Neuronal stem cell (in vitro differentiated cells): ENCODE measurements around the gene PCP4L1.

ENCODE experiments used
- DNase-seq: peaks from one replicate; pipeline ENCODE4 v3.0.0-alpha.2; 2013; ENCODE audit warnings: low spot score
- H2AFZ ChIP-seq: one replicate; pipeline ENCODE4 v1.6.1; 2013; ENCODE audit warnings: mild to moderate bottlenecking, low read length, inconsistent platforms
- H2AK5ac ChIP-seq: 2 replicates; pipeline ENCODE4 v1.6.1; 2013; ENCODE audit warnings: low read depth, mild to moderate bottlenecking, inconsistent platforms, low read length, moderate library complexity, mixed read lengths
- H2BK120ac ChIP-seq: 2 replicates; pipeline ENCODE4 v1.6.1; 2013; ENCODE audit warnings: low read depth, mild to moderate bottlenecking, inconsistent platforms, low read length, moderate library complexity, mixed read lengths
- H2BK12ac ChIP-seq: one replicate; pipeline ENCODE4 v1.6.1; 2013; ENCODE audit warnings: low read length, inconsistent platforms
- H2BK15ac ChIP-seq: 2 replicates; pipeline ENCODE4 v1.6.1; 2013; ENCODE audit warnings: mild to moderate bottlenecking, low read length, inconsistent platforms, mixed read lengths
- H2BK5ac ChIP-seq: one replicate; pipeline ENCODE4 v1.6.1; 2013; ENCODE audit warnings: inconsistent platforms, mild to moderate bottlenecking, low read length, moderate library complexity
- H3K14ac ChIP-seq: one replicate; pipeline ENCODE4 v1.6.1; 2013; ENCODE audit warnings: low read length, inconsistent platforms
- H3K18ac ChIP-seq: 2 replicates; pipeline ENCODE4 v1.6.1; 2013; ENCODE audit warnings: low read length, inconsistent platforms
- H3K23ac ChIP-seq: 2 replicates; pipeline ENCODE4 v1.6.1; 2013; ENCODE audit warnings: low read depth, mild to moderate bottlenecking, mixed read lengths, low read length, inconsistent platforms; ENCODE audit not compliant: poor library complexity
- H3K27ac ChIP-seq: replicated peaks from 3 replicates; pipeline ENCODE4 v1.5.1; 2013; ENCODE audit warnings: low read length, inconsistent platforms
- H3K27me3 ChIP-seq, 3 experiments: 2 replicates each; pipeline ENCODE4 v1.6.1; 2013; ENCODE audit warnings: low read length in 3 of 3, mild to moderate bottlenecking in 2 of 3, inconsistent platforms in 1 of 3, low read depth in 1 of 3, mixed read lengths in 1 of 3, moderate library complexity in 1 of 3; ENCODE audit not compliant: control insufficient read depth in 3 of 3, insufficient read depth in 3 of 3
- H3K36me3 ChIP-seq, 2 donors: replicated peaks in 1 of 2; 2 replicates each; pipeline ENCODE4 v1.6.1; 2013; ENCODE audit warnings: low read length in 2 of 2; ENCODE audit not compliant: control insufficient read depth in 2 of 2, insufficient read depth in 2 of 2
- H3K4ac ChIP-seq: 2 replicates; pipeline ENCODE4 v1.6.1; 2013; ENCODE audit warnings: inconsistent platforms, mild to moderate bottlenecking, low read length, moderate library complexity
- H3K4me1 ChIP-seq, 2 donors: 1 replicate in 1 of 2; 2 replicates in 1 of 2; pipeline ENCODE4 v1.6.1; 2013; ENCODE audit warnings: low read length in 2 of 2, low read depth in 1 of 2; ENCODE audit not compliant: control insufficient read depth in 2 of 2, insufficient read depth in 1 of 2
- H3K4me2 ChIP-seq: one replicate; pipeline ENCODE4 v1.6.1; 2013; ENCODE audit warnings: mild to moderate bottlenecking, low read length, inconsistent platforms; ENCODE audit not compliant: insufficient read depth, poor library complexity, severe bottlenecking
- H3K4me3 ChIP-seq, 2 donors: 2 replicates each; pipeline ENCODE4 v1.5.1; 2013; ENCODE audit warnings: low read length in 2 of 2, mild to moderate bottlenecking in 2 of 2, inconsistent platforms in 1 of 2, moderate library complexity in 1 of 2
- H3K79me1 ChIP-seq: one replicate; pipeline ENCODE4 v1.6.1; 2013; ENCODE audit warnings: low read depth, mild to moderate bottlenecking, inconsistent platforms, low read length, moderate library complexity
- H3K9ac ChIP-seq: one replicate; pipeline ENCODE4 v1.6.1; 2013; ENCODE audit warnings: mild to moderate bottlenecking, low read depth, low read length, inconsistent platforms; ENCODE audit not compliant: poor library complexity
- H3K9me3 ChIP-seq, 2 donors: replicated peaks in 1 of 2; 2 replicates each; pipeline versions ENCODE3 to v1.6.1; 2013; ENCODE audit warnings: low read length in 2 of 2, mild to moderate bottlenecking in 2 of 2, inconsistent platforms in 1 of 2, low read depth in 1 of 2, mixed read lengths in 1 of 2, moderate library complexity in 1 of 2; ENCODE audit not compliant: control insufficient read depth in 2 of 2, insufficient read depth in 1 of 2
- H4K8ac ChIP-seq: one replicate; pipeline ENCODE4 v1.6.1; 2013; ENCODE audit warnings: low read depth, mild to moderate bottlenecking, inconsistent platforms, low read length, moderate library complexity
- H4K91ac ChIP-seq: one replicate; pipeline ENCODE4 v1.6.1; 2013; ENCODE audit warnings: low read length, low read depth, mild to moderate bottlenecking, inconsistent platforms; ENCODE audit not compliant: poor library complexity
- WGBS, 2 donors: extraction: QIAGEN DNeasy Blood & Tissue Kit; methylation state at CpG; one replicate each; pipeline ENCODE4 v1.1.7; 2013; ENCODE audit warnings: missing lambda C conversion rate in 2 of 2, mixed read lengths in 1 of 2; ENCODE audit not compliant: insufficient read length in 2 of 2, insufficient replicate concordance in 1 of 2; ENCODE audit errors: extremely low coverage in 2 of 2; 5-methylcytosine and 5-hydroxymethylcytosine counted together

Gene PCP4L1

GRCh38 chr1:161226320-161226711, 32.2 kb upstream of the PCP4L1 start:
- H2BK5ac ChIP-seq: no peak overlapping the region
- no peak overlapping the region for H2BK12ac ChIP-seq
- peaks cover 5 to 22% of the 10 kb centered on the region in 2 donors for H3K36me3 ChIP-seq
- no peak overlapping the region for H3K4ac ChIP-seq
- no peak overlapping the region for H3K27ac ChIP-seq
- WGBS, 2 donors: no CpG with 5 or more reads among the region's 15 CpGs
- H3K79me1 ChIP-seq: no peaks in the 10 kb centered on the region
- H3K9me3 ChIP-seq: no peaks in the 10 kb centered on the region
- H3K4me3 ChIP-seq: peak overlapping the region; percentile 72 to 91
- H3K4me1 ChIP-seq: peaks cover 6 to 11% of the 10 kb centered on the region in 2 donors
- no peak overlapping the region for H4K91ac ChIP-seq
- peaks cover 0 to 4% (median 0%) of the 10 kb centered on the region in 3 experiments for H3K27me3 ChIP-seq
- no peak overlapping the region for H2BK120ac ChIP-seq
- no peak overlapping the region for H3K23ac ChIP-seq
- peak overlapping the region; percentile 90 for H3K4me2 ChIP-seq
- peak overlapping the region; percentile 73 for H3K9ac ChIP-seq
- H2AK5ac ChIP-seq: no peak overlapping the region
- H4K8ac ChIP-seq: no peak overlapping the region
- H3K14ac ChIP-seq: no peak overlapping the region
- peak overlapping the region; percentile 91 for H2AFZ ChIP-seq
- no peak overlapping the region for H2BK15ac ChIP-seq
- no peak for DNase-seq
- peak overlapping the region; percentile 12 for H3K18ac ChIP-seq

GRCh38 chr1:161226759-161227158, 31.8 kb upstream of the PCP4L1 start:
- no CpG with 5 or more reads among the region's 3 CpGs for WGBS, 2 donors
- Histone ChIP-seq H3K27ac (no peak overlapping the region), H2BK120ac (no peak overlapping the region), H3K4me2 (peak overlapping the region; percentile 90), H3K27me3 (peaks cover 0 to 4% (median 0%) of the 10 kb centered on the region in 3 experiments), H4K8ac (no peak overlapping the region), H3K18ac (no peak overlapping the region), H3K4ac (no peak overlapping the region), H3K4me3 (peak overlapping the region; percentile 72 to 91), H3K4me1 (peaks cover 6 to 11% of the 10 kb centered on the region in 2 donors), H3K14ac (no peak overlapping the region), H3K9ac (no peak overlapping the region), H2BK5ac (no peak overlapping the region), H2AFZ (peak overlapping the region; percentile 91), H2BK12ac (no peak overlapping the region), H3K9me3 (no peaks in the 10 kb centered on the region), H3K36me3 (peaks cover 5 to 22% of the 10 kb centered on the region in 2 donors), H4K91ac (no peak overlapping the region), H3K79me1 (no peaks in the 10 kb centered on the region), H2BK15ac (no peak overlapping the region), H2AK5ac (no peak overlapping the region), H3K23ac (no peak overlapping the region)
- no peak for DNase-seq

GRCh38 chr1:161227196-161227871, 31.2 kb upstream of the PCP4L1 start:
- no peak overlapping the region for H4K91ac ChIP-seq
- no CpG with 5 or more reads among the region's 11 CpGs for WGBS, 2 donors
- no peak overlapping the region for H3K27ac ChIP-seq

GRCh38 chr1:161228032-161228431, 30.5 kb upstream of the PCP4L1 start:
- H2BK12ac ChIP-seq: no peak overlapping the region
- no peak overlapping the region for H3K4me2 ChIP-seq
- H4K91ac ChIP-seq: no peak overlapping the region
- H2AFZ ChIP-seq: no peak overlapping the region
- H3K36me3 ChIP-seq: peaks cover 5 to 22% of the 10 kb centered on the region in 2 donors
- H2BK5ac ChIP-seq: no peak overlapping the region
- H2AK5ac ChIP-seq: no peak overlapping the region
- H3K27ac ChIP-seq: no peak overlapping the region
- H3K4me3 ChIP-seq: no peak overlapping the region
- no peak overlapping the region for H3K9ac ChIP-seq
- H3K14ac ChIP-seq: no peak overlapping the region
- peaks cover 6 to 11% of the 10 kb centered on the region in 2 donors for H3K4me1 ChIP-seq
- no peak for DNase-seq
- H3K4ac ChIP-seq: no peak overlapping the region
- H3K9me3 ChIP-seq: no peaks in the 10 kb centered on the region
- no peak overlapping the region for H3K18ac ChIP-seq
- no peak overlapping the region for H2BK120ac ChIP-seq
- H3K23ac ChIP-seq: no peak overlapping the region
- H3K79me1 ChIP-seq: no peaks in the 10 kb centered on the region
- H4K8ac ChIP-seq: no peak overlapping the region
- H2BK15ac ChIP-seq: no peak overlapping the region
- no peaks in the 10 kb centered on the region for H3K27me3 ChIP-seq
- no CpG with 5 or more reads among the region's 7 CpGs for WGBS, 2 donors

More at GRCh38 chr1:161227196-161227871, 31.2 kb upstream of the PCP4L1 start:
- no peak overlapping the region for H4K8ac ChIP-seq
- DNase-seq: peak; percentile 81
- no peak overlapping the region for H2BK120ac ChIP-seq
- peaks cover 6 to 11% of the 10 kb centered on the region in 2 donors for H3K4me1 ChIP-seq
- H2AFZ ChIP-seq: peak overlapping the region; percentile 46
- no peaks in the 10 kb centered on the region for H3K9me3 ChIP-seq
- H3K4me3 ChIP-seq: peak overlapping the region in 1 of 2 donors; percentile 72
- no peak overlapping the region for H3K18ac ChIP-seq
- no peak overlapping the region for H3K4me2 ChIP-seq
- H2BK12ac ChIP-seq: no peak overlapping the region
- peak overlapping the region; percentile 38 for H3K9ac ChIP-seq
- H3K27me3 ChIP-seq: peaks cover 0 to 1% (median 0%) of the 10 kb centered on the region in 3 experiments
- H3K4ac ChIP-seq: no peak overlapping the region
- peaks cover 5 to 22% of the 10 kb centered on the region in 2 donors for H3K36me3 ChIP-seq
- no peak overlapping the region for H2AK5ac ChIP-seq
- no peaks in the 10 kb centered on the region for H3K79me1 ChIP-seq
- H2BK5ac ChIP-seq: no peak overlapping the region
- H3K23ac ChIP-seq: no peak overlapping the region
- no peak overlapping the region for H2BK15ac ChIP-seq
- no peak overlapping the region for H3K14ac ChIP-seq
